ENCODE results near the gene SMG6. TPM values are rescaled to one million over a fixed set of nuclear protein-coding genes. Genes with fewer than 3 reads are reported as not detected.

Gene SMG6
- total and polyA plus RNA-seq, 8 donors: 8.4 to 19.8 (median 12.1) TPM

GRCh38 chr17:2176499-2177169 lies 127.0 kb downstream of the SMG6 start:
- H3K4me1 ChIP-seq: peaks cover 28 to 52% (median 49%) of the 10 kb centered on the region in 3 donors
- no peak for TF ChIP-seq CTCF (IDR thresholded peaks at IDR 0.05)

GRCh38 chr17:2175294-2175628 lies 128.3 kb downstream of the SMG6 start:
- ATAC-seq (no peak), FAIRE-seq (no peak), DNase-seq (no peak)
- peak overlapping the region in 2 of 4 donors; percentile 0 to 5 for H3K4me3 ChIP-seq
- peak overlapping the region; percentile 38 to 96 (median 65) for H3K27ac ChIP-seq
- intact Hi-C loops (cut with DNase I): no loop called here
- H3K27me3 ChIP-seq: no peaks in the 10 kb centered on the region
- no peak for TF ChIP-seq CTCF (IDR thresholded peaks at IDR 0.05)
- WGBS, 2 donors: 70 to 82% methylated on average over 5 of the region's 5 CpGs
- H3K4me1 ChIP-seq: peaks cover 28 to 56% (median 52%) of the 10 kb centered on the region in 3 donors
- no peaks in the 10 kb centered on the region for H3K9me3 ChIP-seq
- H3K36me3 ChIP-seq: no peaks in the 10 kb centered on the region

More at GRCh38 chr17:2176499-2177169, 127.0 kb downstream of the SMG6 start:
- Histone ChIP-seq H3K27me3 (no peaks in the 10 kb centered on the region), H3K9me3 (no peaks in the 10 kb centered on the region), H3K36me3 (no peaks in the 10 kb centered on the region), H3K4me3 (no peak overlapping the region), H3K27ac (no peak overlapping the region)
- intact Hi-C loops (cut with DNase I): no loop called here
- no peak for ATAC-seq
- DNase-seq: peak in 1 of 6 donors; percentile 37
- 75 to 82% methylated on average over 8 of the region's 8 CpGs for WGBS, 2 donors
- no peak for FAIRE-seq

- DNase-seq (peak in 5 of 6 donors; percentile 45 to 79 (median 52)), FAIRE-seq (no peak), ATAC-seq (peak; percentile 11 to 54 (median 40))
- Histone ChIP-seq H3K9me3 (no peaks in the 10 kb centered on the region), H3K36me3 (peaks cover 0 to 3% (median 0%) of the 10 kb centered on the region in 3 donors), H3K4me3 (peak overlapping the region in 2 of 4 donors; percentile 0 to 5), H3K27ac (peak overlapping the region; percentile 38 to 96 (median 65)), H3K4me1 (peaks cover 28 to 52% (median 48%) of the 10 kb centered on the region in 3 donors), H3K27me3 (no peaks in the 10 kb centered on the region)
- 19 to 35% methylated on average over 24 of the region's 24 CpGs for WGBS, 2 donors
- intact Hi-C loops (cut with DNase I): no loop called here
- TF ChIP-seq CTCF (IDR thresholded peaks at IDR 0.05): no peak
These were observed 128.9 kb downstream of the SMG6 start for GRCh38 chr17:2174468-2175293.

- no peak for ATAC-seq
- TF ChIP-seq CTCF (IDR thresholded peaks at IDR 0.05): no peak
These were observed 129.6 kb downstream of the SMG6 start for GRCh38 chr17:2174014-2174413.

More at GRCh38 chr17:2174014-2174413, 129.6 kb downstream of the SMG6 start:
- Histone ChIP-seq H3K36me3 (peaks cover 0 to 10% (median 0%) of the 10 kb centered on the region in 3 donors), H3K27me3 (no peaks in the 10 kb centered on the region), H3K9me3 (no peaks in the 10 kb centered on the region), H3K4me3 (no peak overlapping the region), H3K4me1 (peaks cover 24 to 45% (median 41%) of the 10 kb centered on the region in 3 donors), H3K27ac (peak overlapping the region; percentile 38 to 96 (median 65))
- no peak for FAIRE-seq
- peak in 1 of 6 donors; percentile 19 for DNase-seq
- WGBS, 2 donors: 71 to 74% methylated on average over 3 of the region's 3 CpGs
- intact Hi-C loops (cut with DNase I): no loop called here
